Activated naive CD8-positive, alpha-beta T cell treated with anti-CD3 and anti-CD28 coated beads, Interleukin-2, amount 50 U/mL, for 24 hours (primary cell): Measurements from ENCODE around the gene RAD51B.

Experiments
- ATAC-seq: fragments of 150-1000 bp; cut with Tn5 transposase; one replicate; pipeline ENCODE4 v1.10.0; 2021
- DNase-seq: peaks from one replicate; pipeline ENCODE4 v3.0.0; 2021
- H3K27ac Mint-ChIP-seq: one replicate; pipeline ENCODE4 v1.8.0; 2021; ENCODE audit warnings: mild to moderate bottlenecking, mixed read lengths
- H3K27me3 Mint-ChIP-seq: one replicate; pipeline ENCODE4 v1.8.0; 2021; ENCODE audit warnings: mixed read lengths
- H3K36me3 Mint-ChIP-seq: one replicate; pipeline ENCODE4 v1.8.0; 2021; ENCODE audit warnings: low read depth, mixed read lengths
- H3K4me1 Mint-ChIP-seq: one replicate; pipeline ENCODE4 v1.8.0; 2021; ENCODE audit warnings: mixed read lengths
- H3K4me3 Mint-ChIP-seq: one replicate; pipeline ENCODE4 v1.8.0; 2021; ENCODE audit warnings: mild to moderate bottlenecking, moderate library complexity, mixed read lengths
- H3K9me3 Mint-ChIP-seq: one replicate; pipeline ENCODE4 v1.8.0; 2021; ENCODE audit warnings: mixed read lengths

RAD51B gene

DNA sequence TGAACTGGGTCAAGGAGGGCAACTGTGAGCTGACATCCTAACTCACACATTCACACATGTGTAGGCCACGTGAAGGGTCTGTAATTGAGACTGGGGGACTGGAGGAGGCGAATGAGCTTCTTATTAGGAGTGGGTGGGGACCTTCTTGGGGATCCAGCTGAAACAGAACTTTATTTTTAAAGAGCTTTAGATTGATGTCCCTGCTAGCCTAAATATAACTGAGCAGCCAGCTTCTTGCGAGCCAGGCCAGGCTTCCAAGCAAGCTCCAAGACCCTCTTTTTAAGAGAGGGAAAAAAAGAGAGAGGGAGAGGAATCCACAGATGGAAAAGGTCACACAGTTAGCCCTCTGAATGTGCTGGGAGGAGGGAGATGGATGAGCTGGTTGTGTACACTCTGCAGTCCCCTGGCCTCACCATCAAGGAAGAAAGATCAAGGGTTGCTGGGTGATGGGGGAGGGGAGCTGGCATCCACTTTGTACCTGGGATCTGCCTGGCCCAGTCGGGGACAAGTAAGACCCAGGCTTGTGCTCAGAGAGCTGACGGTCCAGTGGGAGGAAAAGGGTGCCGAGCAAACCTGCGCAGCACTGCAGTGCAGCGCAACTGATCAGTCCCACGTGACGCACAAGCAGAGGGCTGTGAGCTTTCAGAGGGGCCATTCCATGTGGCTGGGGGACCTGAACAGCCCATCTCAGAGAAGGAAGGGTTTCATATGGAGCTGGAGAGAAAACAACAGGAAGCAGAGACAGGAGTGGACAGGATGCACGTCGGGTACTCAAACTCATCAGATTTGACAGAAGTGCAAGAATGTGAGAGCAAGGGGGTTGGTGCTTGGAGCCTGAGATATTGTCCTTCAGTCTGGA is 818.8 kb downstream of the RAD51B start:
- H3K27ac Mint-ChIP-seq, result no peak overlapping the region
- peaks cover 17% of the 10 kb centered on the region for H3K9me3 Mint-ChIP-seq

DNA sequence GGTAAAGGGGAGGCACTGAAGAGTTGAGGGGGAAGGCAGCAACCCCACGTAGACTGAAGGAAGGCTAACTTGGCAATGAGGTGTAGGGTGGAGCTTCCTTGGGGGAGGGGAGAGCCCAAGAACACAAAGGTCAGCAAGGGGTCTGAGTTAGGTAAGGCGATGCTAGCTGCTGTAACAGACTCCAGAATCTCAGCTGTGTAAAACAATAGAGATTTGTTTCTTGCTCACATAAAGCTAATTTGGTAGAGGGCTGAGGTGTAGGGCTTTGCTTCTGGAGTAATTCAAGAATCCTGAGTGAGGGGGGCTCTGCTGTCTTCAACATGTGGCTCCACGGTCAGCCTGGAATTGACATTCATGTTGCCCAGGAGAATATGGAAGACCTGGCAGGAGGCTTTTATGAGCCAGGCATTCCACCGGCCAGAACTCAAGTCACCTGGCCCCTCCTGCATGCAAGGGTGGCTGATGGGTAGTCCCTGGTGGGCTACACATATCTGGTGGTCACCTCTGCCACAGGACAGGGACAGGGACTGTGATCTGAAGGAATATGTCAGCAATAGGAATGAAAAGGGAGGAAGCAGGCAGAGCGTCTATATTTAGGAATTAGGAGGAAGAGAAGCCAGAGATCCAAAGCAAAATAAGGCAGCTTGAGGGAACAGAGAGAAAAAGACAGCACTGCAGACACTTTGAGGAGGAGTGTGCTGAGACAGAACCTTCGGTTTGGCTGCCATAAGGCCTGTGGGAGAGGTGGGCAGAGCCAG is 819.6 kb downstream of the RAD51B start:
- ATAC-seq (no peak), DNase-seq (no peak)
- Mint-ChIP-seq H3K9me3 (peaks cover 17% of the 10 kb centered on the region), H3K36me3 (no peaks in the 10 kb centered on the region), H3K27ac (no peak overlapping the region), H3K4me1 (no peaks in the 10 kb centered on the region), H3K4me3 (no peak overlapping the region), H3K27me3 (no peaks in the 10 kb centered on the region)

More for the DNA sequence above, 818.8 kb downstream of the RAD51B start:
- no peaks in the 10 kb centered on the region for H3K4me1 Mint-ChIP-seq
- DNase-seq, result no peak
- ATAC-seq, result no peak
- no peak overlapping the region for H3K4me3 Mint-ChIP-seq
- H3K27me3 Mint-ChIP-seq, result no peaks in the 10 kb centered on the region
- H3K36me3 Mint-ChIP-seq, result no peaks in the 10 kb centered on the region

DNA sequence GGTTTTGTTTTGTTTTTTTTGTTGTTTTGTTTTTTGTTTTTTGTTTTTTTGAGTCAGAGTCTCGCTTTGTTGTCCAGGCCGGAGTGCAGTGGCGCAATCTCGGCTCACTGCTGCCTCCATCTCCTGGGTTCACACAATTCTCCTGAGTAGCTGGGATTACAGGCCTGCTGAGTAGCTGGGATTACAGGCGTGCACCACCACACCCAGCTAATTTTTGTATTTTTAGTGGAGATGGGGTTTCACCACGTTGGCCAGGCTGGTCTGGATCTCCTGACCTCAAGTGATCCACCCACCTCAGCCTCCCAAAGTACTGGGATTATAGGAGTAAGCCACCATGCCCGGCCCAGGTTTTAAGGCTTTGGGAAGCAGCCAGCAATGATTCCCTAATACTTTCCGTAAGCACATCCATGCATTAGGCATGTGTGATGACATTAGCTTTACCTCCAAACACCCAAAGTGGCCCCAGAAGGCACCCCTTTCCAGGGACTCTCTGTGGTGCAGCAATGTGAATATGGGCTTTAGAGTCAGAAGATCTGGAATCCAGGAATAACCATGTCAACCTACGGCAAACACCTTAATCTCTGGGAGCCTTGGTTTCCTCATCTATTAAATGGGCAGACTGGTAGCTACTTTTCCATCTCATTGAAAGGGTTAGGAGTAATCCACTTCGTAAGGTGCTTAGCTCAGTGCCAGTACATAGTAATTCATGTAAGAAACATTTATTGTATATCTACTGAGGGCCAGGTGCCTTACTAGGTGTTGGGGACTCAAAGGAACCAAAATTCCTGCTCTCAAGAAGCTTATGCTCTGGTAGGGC is 820.4 kb downstream of the RAD51B start:
- ATAC-seq, result no peak
- Mint-ChIP-seq H3K36me3 (no peaks in the 10 kb centered on the region), H3K9me3 (peaks cover 17% of the 10 kb centered on the region), H3K27me3 (no peaks in the 10 kb centered on the region), H3K27ac (no peak overlapping the region), H3K4me3 (no peak overlapping the region), H3K4me1 (no peaks in the 10 kb centered on the region)
- DNase-seq, result no peak

DNA sequence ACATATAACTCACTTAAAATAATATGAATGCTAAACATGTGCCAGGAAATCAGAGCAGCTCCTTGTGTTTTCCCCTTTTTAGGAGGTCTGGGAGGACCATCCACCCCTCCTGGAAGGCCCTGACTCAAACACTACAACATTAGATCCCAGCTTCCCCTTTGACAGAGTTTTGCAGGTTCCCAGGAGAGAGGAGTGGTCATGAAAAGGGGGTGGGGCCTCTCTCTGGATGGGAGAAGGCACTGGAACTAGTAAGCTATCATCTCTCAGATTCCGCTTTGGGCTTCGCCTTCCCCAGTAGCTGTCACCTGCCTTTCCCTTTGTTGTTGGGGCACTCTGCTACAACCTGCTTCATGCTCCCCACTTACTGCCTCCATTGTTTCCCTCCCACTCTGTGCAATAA is 824.1 kb downstream of the RAD51B start:
- no peak overlapping the region for H3K27ac Mint-ChIP-seq
- H3K36me3 Mint-ChIP-seq, result no peaks in the 10 kb centered on the region
- no peak overlapping the region for H3K4me3 Mint-ChIP-seq
- ATAC-seq, result no peak
- DNase-seq, result no peak
- peaks cover 17% of the 10 kb centered on the region for H3K9me3 Mint-ChIP-seq
- H3K4me1 Mint-ChIP-seq, result no peaks in the 10 kb centered on the region
- H3K27me3 Mint-ChIP-seq, result no peaks in the 10 kb centered on the region

DNA sequence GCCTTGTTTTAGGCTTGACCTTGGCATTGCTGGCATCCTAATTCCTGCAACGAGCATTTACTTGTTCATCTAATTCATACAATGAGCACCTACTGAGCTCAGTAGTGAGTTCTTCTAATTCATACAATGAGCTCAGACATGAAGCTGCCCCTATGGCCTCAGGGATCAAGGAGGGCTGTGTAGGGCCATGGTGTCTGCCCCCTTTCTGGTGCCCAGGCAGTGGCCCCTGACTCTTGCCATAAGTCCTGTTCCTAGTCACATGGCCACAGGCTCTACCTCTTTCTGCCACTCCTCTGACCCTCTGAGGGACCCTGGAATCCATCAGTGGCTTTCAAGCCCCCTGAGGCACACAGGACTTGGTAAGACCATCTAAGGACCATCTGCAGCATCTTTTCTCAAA is 824.5 kb downstream of the RAD51B start:
- no peaks in the 10 kb centered on the region for H3K36me3 Mint-ChIP-seq
- DNase-seq (no peak), ATAC-seq (no peak)
- no peaks in the 10 kb centered on the region for H3K4me1 Mint-ChIP-seq
- H3K9me3 Mint-ChIP-seq, result peaks cover 17% of the 10 kb centered on the region
- no peak overlapping the region for H3K27ac Mint-ChIP-seq
- H3K27me3 Mint-ChIP-seq, result no peaks in the 10 kb centered on the region
- no peak overlapping the region for H3K4me3 Mint-ChIP-seq

DNA sequence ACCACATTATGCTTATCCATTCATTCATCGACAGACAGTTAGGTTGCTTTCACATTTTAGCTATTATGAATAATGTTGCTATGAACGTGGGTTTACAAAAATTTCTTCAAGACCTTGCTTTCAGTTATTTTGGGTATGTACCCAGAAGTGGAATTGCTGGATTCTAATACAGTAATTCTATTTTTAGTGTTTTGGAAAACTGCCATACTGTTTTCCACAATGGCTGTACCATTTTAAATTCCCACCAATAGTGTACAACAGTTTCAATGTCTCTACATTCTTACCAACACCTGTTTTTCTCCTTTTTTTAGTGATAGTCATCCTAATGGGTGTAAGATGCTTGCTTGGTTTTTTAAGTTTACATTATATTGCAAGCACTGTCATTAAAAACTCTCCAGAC is 825.8 kb downstream of the RAD51B start:
- ATAC-seq, result no peak
- no peaks in the 10 kb centered on the region for H3K36me3 Mint-ChIP-seq
- no peak overlapping the region for H3K27ac Mint-ChIP-seq
- no peak for DNase-seq
- H3K4me3 Mint-ChIP-seq, result no peak overlapping the region
- peaks cover 15% of the 10 kb centered on the region for H3K9me3 Mint-ChIP-seq
- H3K27me3 Mint-ChIP-seq, result no peaks in the 10 kb centered on the region
- no peaks in the 10 kb centered on the region for H3K4me1 Mint-ChIP-seq

DNA sequence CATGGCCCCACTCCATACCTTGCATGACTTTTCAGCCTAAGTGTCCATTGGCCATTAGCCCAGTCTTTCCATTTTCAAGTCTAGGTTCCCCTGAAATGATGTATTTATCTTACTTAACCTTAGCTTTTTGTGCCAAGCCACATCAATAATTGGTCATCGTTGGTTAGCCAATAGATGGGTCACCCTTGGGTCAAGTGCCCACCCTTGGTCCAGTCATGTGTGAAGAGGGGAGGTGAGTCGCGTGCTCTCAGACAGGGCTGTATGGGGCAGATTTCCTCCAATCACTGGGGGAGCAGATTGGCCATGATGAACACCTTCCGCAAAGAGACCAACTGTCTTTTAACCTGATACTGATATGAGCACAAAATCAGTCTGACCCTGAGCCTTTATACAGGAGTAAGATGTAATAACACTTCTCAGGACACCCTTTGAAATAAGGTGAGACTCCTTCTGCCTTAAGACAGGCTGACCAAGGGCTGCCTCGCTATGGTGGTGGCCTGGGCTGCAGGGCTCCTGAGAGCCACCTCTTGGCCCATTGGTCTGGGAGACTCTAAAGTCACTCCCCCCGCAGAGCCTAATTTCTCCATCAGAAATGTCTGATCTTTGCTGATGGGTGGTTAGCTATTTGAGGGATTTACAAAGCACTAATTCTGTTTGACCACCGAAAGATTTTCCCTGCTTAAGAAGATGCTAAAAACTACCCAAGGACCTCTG is 830.1 kb downstream of the RAD51B start:
- Mint-ChIP-seq H3K27me3 (no peaks in the 10 kb centered on the region), H3K36me3 (no peaks in the 10 kb centered on the region), H3K9me3 (no peaks in the 10 kb centered on the region), H3K4me1 (peaks cover 6% of the 10 kb centered on the region), H3K4me3 (no peak overlapping the region), H3K27ac (no peak overlapping the region)
- DNase-seq (no peak), ATAC-seq (no peak)

DNA sequence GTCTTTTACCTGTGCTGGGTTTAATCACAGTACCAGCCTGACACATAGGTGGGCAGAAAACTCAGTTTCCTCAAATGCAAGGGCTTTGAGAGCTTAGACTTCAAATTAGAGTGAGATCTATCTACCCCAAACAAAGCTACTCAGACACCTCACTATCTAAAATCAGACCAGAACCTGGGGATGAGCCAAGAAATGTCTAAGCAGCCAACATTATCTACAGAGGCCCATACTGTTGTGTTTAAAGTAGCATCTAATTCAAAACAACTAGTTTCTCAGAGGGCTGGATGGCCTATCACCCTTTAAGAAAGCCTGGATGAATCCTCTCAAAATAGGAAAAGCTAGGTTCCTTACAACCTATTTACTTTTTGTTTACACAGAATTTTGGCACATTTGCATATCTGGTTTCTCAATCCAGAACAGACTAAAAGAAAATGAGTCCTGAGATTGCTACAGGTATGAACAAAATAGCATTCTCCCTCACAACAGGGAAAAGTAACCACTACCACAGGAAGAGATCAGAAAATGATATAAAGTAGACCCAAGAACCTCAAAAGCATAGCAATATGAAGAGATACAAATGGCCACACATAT is 830.9 kb downstream of the RAD51B start:
- no peak for DNase-seq
- H3K36me3 Mint-ChIP-seq, result no peaks in the 10 kb centered on the region
- no peaks in the 10 kb centered on the region for H3K9me3 Mint-ChIP-seq
- peaks cover 14% of the 10 kb centered on the region for H3K4me1 Mint-ChIP-seq
- no peak overlapping the region for H3K27ac Mint-ChIP-seq
- no peak overlapping the region for H3K4me3 Mint-ChIP-seq
- no peaks in the 10 kb centered on the region for H3K27me3 Mint-ChIP-seq
- no peak for ATAC-seq

DNA sequence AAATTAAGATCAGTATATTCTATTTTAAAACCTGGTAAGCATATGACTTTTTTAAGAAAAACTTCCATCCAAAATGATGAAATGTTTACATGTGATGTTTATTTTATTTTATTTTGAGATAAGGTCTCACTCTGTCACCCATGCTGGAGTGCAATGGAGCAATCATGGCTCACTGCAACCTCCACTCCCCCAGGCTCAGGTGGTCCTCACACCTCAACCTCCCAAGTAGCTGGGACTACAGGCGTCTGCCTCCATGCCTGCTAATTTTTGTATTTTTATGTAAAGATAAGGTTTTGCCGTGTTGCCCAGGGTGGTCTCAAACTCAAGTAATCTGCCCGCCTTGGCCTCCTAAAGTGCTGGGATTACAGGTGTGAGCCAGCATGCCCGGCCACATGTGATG is 831.5 kb downstream of the RAD51B start:
- H3K27me3 Mint-ChIP-seq, result no peaks in the 10 kb centered on the region
- no peaks in the 10 kb centered on the region for H3K36me3 Mint-ChIP-seq
- H3K9me3 Mint-ChIP-seq, result no peaks in the 10 kb centered on the region
- DNase-seq (no peak), ATAC-seq (no peak)
- no peak overlapping the region for H3K27ac Mint-ChIP-seq
- no peak overlapping the region for H3K4me3 Mint-ChIP-seq
- H3K4me1 Mint-ChIP-seq, result peaks cover 14% of the 10 kb centered on the region

DNA sequence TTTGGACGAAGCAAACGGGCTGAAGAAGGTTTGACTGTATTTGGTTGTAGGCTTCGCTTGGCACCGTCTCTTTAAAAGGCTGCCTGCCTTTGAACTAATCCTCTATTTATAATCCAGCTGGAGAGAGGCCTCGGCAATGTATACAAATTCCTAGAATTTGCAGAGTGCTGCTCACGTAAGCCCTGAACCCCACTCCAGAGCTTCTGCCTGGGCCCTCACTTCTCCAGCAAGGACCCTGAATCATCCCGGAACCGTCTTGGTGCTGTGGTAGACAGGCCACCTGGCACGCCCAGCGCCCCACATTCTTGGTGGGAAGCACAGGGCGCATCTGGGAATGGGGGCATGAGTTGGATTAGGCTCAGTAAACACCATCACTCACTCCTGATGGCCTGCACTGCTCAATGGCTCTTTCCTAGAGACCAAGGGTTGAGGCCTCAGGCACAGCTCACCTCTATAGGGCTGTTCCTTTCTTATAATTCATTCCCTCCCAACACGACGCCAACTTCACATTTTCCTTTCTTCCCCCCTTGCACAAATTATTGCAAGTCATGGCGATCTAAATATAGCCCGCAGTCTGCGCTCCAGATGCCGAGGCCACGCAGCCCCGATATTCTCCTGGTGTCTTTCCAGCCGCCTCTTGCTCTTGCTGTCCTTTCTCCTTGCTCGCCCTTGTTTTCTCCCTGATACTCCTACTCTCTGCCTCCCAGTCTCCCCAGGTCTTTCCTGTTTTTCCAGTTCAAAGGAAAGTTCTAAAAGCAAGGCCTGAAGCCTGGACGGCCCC is 832.3 kb downstream of the RAD51B start:
- ATAC-seq, result no peak
- no peak overlapping the region for H3K27ac Mint-ChIP-seq
- peaks cover 14% of the 10 kb centered on the region for H3K4me1 Mint-ChIP-seq

DNA sequence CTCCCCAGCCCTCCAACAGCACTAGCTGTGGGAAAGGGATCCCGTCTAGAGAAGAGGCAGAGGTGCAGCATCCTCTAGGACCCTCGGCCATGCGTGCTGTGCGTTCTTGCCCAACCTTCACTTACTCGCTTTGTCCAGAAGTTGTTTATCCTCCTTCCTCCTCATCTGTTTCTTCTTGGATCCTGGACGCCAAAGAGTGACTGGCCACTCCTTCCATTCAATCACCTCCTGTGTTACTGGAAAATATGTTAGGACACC is 832.8 kb downstream of the RAD51B start:
- Mint-ChIP-seq H3K4me3 (no peak overlapping the region), H3K36me3 (no peaks in the 10 kb centered on the region), H3K27ac (no peak overlapping the region), H3K9me3 (no peaks in the 10 kb centered on the region), H3K4me1 (peaks cover 14% of the 10 kb centered on the region), H3K27me3 (no peaks in the 10 kb centered on the region)
- no peak for DNase-seq
- no peak for ATAC-seq

More for the DNA sequence above, 832.3 kb downstream of the RAD51B start:
- H3K9me3 Mint-ChIP-seq, result no peaks in the 10 kb centered on the region
- no peak for DNase-seq
- H3K4me3 Mint-ChIP-seq, result no peak overlapping the region
- H3K27me3 Mint-ChIP-seq, result no peaks in the 10 kb centered on the region
- no peaks in the 10 kb centered on the region for H3K36me3 Mint-ChIP-seq

DNA sequence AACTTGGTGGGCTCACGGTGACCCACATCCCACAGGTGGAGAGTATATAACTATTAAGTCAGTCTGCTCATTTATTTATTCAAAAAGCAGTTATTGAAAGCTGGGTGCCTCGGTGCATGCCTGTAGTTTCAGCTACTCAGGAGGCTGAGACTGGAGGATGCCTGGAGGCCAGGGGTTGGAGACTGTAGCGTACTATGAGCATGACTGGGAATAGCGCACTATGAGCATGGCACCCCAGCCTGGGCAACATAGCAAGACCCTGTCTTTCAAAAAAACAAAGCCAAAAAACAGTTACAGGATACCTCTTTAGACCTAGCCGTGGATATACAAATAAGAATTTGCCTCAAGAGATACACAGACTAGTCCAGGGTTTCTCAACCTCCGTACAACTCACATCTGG is 833.5 kb downstream of the RAD51B start:
- H3K4me1 Mint-ChIP-seq, result peaks cover 14% of the 10 kb centered on the region
- H3K27me3 Mint-ChIP-seq, result no peaks in the 10 kb centered on the region
- no peak overlapping the region for H3K4me3 Mint-ChIP-seq
- no peak for DNase-seq
- no peaks in the 10 kb centered on the region for H3K9me3 Mint-ChIP-seq
- H3K36me3 Mint-ChIP-seq, result no peaks in the 10 kb centered on the region
- no peak overlapping the region for H3K27ac Mint-ChIP-seq
- ATAC-seq, result no peak

DNA sequence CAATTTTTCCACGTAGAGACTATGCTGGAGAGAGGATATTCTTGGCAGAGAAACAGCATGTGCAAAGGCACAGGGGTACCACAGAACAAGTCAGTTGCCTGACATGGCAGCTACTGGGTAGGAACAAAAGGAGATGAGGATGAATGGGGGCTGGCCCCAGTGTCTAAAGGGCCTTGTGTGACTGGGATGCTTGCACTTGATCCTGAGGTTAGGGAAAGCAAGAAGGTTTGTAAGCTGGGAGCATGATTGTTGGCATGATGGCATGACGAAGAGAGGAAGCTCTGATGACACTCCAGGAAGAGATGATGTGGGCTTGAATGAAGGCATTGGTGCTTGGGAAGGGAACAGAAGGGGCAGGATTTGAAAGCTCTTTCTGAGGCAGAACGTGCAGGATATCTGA is 834.2 kb downstream of the RAD51B start:
- no peaks in the 10 kb centered on the region for H3K27me3 Mint-ChIP-seq
- no peak for ATAC-seq
- DNase-seq, result no peak
- H3K27ac Mint-ChIP-seq, result no peak overlapping the region
- no peaks in the 10 kb centered on the region for H3K9me3 Mint-ChIP-seq
- peaks cover 14% of the 10 kb centered on the region for H3K4me1 Mint-ChIP-seq
- H3K4me3 Mint-ChIP-seq, result no peak overlapping the region
- no peaks in the 10 kb centered on the region for H3K36me3 Mint-ChIP-seq
